ENCODE data around the gene MYO18B.

- TF ChIP-seq EZH2 (optimal IDR thresholded peaks at IDR 0.05; ENCODE audit: low read depth, low read length) = no peak
- TF ChIP-seq CTCF (IDR thresholded peaks at IDR 0.05; ENCODE audit: low read length) = no peak
- no peak for TF ChIP-seq EZH2phosphoT487 (IDR thresholded peaks at IDR 0.05; ENCODE audit: low read length)
Measured at GRCh38 chr22:25950111-25950510, 208.1 kb downstream of the MYO18B start.
